Mesendoderm (in vitro differentiated cells): ENCODE measurements around the gene PCSK5.

Experiments used
- DNase-seq: peaks from one replicate; pipeline ENCODE4 v3.0.0; 2013
- H2AK5ac ChIP-seq: 2 replicates; pipeline ENCODE4 v1.6.1; 2013; ENCODE audit warnings: low read length, inconsistent platforms
- H2BK120ac ChIP-seq: 2 replicates; pipeline ENCODE4 v1.6.1; 2013; ENCODE audit warnings: low read depth, mild to moderate bottlenecking, low read length, moderate library complexity, mixed read lengths
- H2BK15ac ChIP-seq: replicated peaks from 2 replicates; pipeline ENCODE4 v1.6.1; 2013; ENCODE audit warnings: low read depth, mild to moderate bottlenecking, moderate library complexity
- H2BK5ac ChIP-seq: 2 replicates; pipeline ENCODE4 v1.6.1; 2013; ENCODE audit warnings: low read length, inconsistent platforms
- H3K18ac ChIP-seq: 2 replicates; pipeline ENCODE4 v1.6.1; 2013; ENCODE audit warnings: mild to moderate bottlenecking, low read length, mixed read lengths
- H3K23ac ChIP-seq: one replicate; pipeline ENCODE4 v1.6.1; 2013; ENCODE audit warnings: low read length
- H3K27ac ChIP-seq: 2 replicates; pipeline ENCODE4 v1.5.1; 2013; ENCODE audit warnings: low read depth, mild to moderate bottlenecking, inconsistent platforms, low read length, moderate library complexity
- H3K27me3 ChIP-seq: 2 replicates; pipeline ENCODE4 v1.6.1; 2013; ENCODE audit warnings: low read length, control low read depth, mild to moderate bottlenecking, inconsistent platforms; ENCODE audit not compliant: insufficient read depth, poor library complexity
- H3K36me3 ChIP-seq: 2 replicates; pipeline ENCODE4 v1.6.1; 2013; ENCODE audit warnings: low read length, inconsistent platforms; ENCODE audit not compliant: control insufficient read depth, insufficient read depth
- H3K4ac ChIP-seq: one replicate; pipeline ENCODE4 v1.6.1; 2013; ENCODE audit warnings: low read depth, mild to moderate bottlenecking, low read length, moderate library complexity
- H3K4me1 ChIP-seq: 2 replicates; pipeline ENCODE4 v1.6.1; 2013; ENCODE audit warnings: low read depth, low read length, inconsistent platforms; ENCODE audit not compliant: control insufficient read depth
- H3K4me2 ChIP-seq: 2 replicates; pipeline ENCODE4 v1.6.1; 2013; ENCODE audit warnings: low read length
- H3K4me3 ChIP-seq: 2 replicates; pipeline ENCODE4 v1.5.1; 2013; ENCODE audit warnings: mild to moderate bottlenecking, low read length
- H3K56ac ChIP-seq: one replicate; pipeline ENCODE4 v1.6.1; 2013; ENCODE audit warnings: low read length
- H3K79me1 ChIP-seq: 2 replicates; pipeline ENCODE4 v1.6.1; 2013; ENCODE audit warnings: low read length, inconsistent platforms
- H3K79me2 ChIP-seq: 2 replicates; pipeline ENCODE4 v1.6.1; 2013; ENCODE audit warnings: mild to moderate bottlenecking, low read length; ENCODE audit not compliant: control insufficient read depth, insufficient read depth
- H3K9ac ChIP-seq: 2 replicates; pipeline ENCODE4 v1.6.1; 2013; ENCODE audit warnings: low read length, inconsistent platforms
- H4K5ac ChIP-seq: one replicate; pipeline ENCODE4 v1.6.1; 2013; ENCODE audit warnings: low read length
- H4K8ac ChIP-seq: one replicate; pipeline ENCODE4 v1.6.1; 2013; ENCODE audit warnings: low read depth, mild to moderate bottlenecking, control low read depth, low read length, moderate library complexity
- WGBS: extraction: QIAGEN DNeasy Blood & Tissue Kit; methylation state at CpG from one replicate; pipeline ENCODE4 v1.1.7; 2013; ENCODE audit warnings: low lambda C conversion rate, missing lambda C conversion rate; ENCODE audit not compliant: insufficient coverage; ENCODE audit errors: extremely low coverage; 5-methylcytosine and 5-hydroxymethylcytosine counted together

PCSK5 gene

GRCh38 chr9:76200745-76201144 is 310.3 kb downstream of the PCSK5 start:
- no peak overlapping the region for H2BK5ac ChIP-seq
- H4K5ac ChIP-seq, result no peak overlapping the region
- H3K56ac ChIP-seq, result no peak overlapping the region
- H3K18ac ChIP-seq, result no peak overlapping the region
- no peak overlapping the region for H3K27ac ChIP-seq
- no peak overlapping the region for H3K4ac ChIP-seq
- no peak overlapping the region for H2AK5ac ChIP-seq
- no peak overlapping the region for H4K8ac ChIP-seq
- H3K4me1 ChIP-seq, result no peaks in the 10 kb centered on the region
- WGBS, result no CpG with 5 or more reads among the region's 4 CpGs
- no peak overlapping the region for H2BK15ac ChIP-seq
- no peak overlapping the region for H3K9ac ChIP-seq
- H3K4me2 ChIP-seq, result no peak overlapping the region
- H2BK120ac ChIP-seq, result no peak overlapping the region
- no peaks in the 10 kb centered on the region for H3K79me1 ChIP-seq
- H3K23ac ChIP-seq, result no peak overlapping the region
- H3K36me3 ChIP-seq, result no peaks in the 10 kb centered on the region
- DNase-seq, result no peak
- H3K4me3 ChIP-seq, result no peak overlapping the region
- H3K79me2 ChIP-seq, result no peaks in the 10 kb centered on the region
- H3K27me3 ChIP-seq, result no peaks in the 10 kb centered on the region

DNA sequence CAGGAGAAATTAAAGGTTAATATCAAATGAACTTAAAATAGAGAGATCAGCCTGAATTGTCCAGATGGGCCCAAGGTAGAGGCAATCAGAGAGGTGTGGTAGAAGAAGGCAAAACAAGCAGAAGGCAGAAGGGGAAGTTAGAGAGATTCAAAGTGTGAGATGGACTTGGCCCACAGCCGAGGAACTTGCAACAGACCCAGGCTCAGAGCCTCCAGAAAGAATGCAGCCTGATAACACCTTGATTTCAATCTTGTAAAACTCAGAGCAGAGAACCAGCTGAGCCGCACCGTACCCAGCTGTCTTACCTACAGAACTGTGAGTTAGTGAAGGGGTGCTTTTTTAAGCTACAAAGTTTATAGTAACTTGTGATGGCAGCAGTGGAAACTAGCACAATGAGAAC is 312.9 kb downstream of the PCSK5 start:
- no CpG with 5 or more reads among the region's 3 CpGs for WGBS
- H3K4me3 ChIP-seq, result no peak overlapping the region
- no peak overlapping the region for H3K23ac ChIP-seq
- no peaks in the 10 kb centered on the region for H3K4me1 ChIP-seq
- no peak overlapping the region for H3K27ac ChIP-seq
- H3K56ac ChIP-seq, result no peak overlapping the region
- H3K4me2 ChIP-seq, result no peak overlapping the region
- H2BK120ac ChIP-seq, result no peak overlapping the region
- no peak overlapping the region for H2AK5ac ChIP-seq
- H3K27me3 ChIP-seq, result no peaks in the 10 kb centered on the region
- no peaks in the 10 kb centered on the region for H3K36me3 ChIP-seq
- no peak overlapping the region for H4K8ac ChIP-seq
- H3K18ac ChIP-seq, result no peak overlapping the region
- no peak for DNase-seq
- H4K5ac ChIP-seq, result no peak overlapping the region
- no peak overlapping the region for H3K4ac ChIP-seq
- H3K79me1 ChIP-seq, result no peaks in the 10 kb centered on the region
- H3K9ac ChIP-seq, result no peak overlapping the region
- no peak overlapping the region for H2BK15ac ChIP-seq
- H2BK5ac ChIP-seq, result no peak overlapping the region
- H3K79me2 ChIP-seq, result no peaks in the 10 kb centered on the region

- Histone ChIP-seq H4K5ac (no peak overlapping the region), H2BK15ac (no peak overlapping the region), H3K18ac (no peak overlapping the region), H2BK5ac (no peak overlapping the region), H3K4me1 (no peaks in the 10 kb centered on the region), H3K4ac (no peak overlapping the region), H4K8ac (no peak overlapping the region), H3K27ac (no peak overlapping the region), H3K23ac (no peak overlapping the region), H2AK5ac (no peak overlapping the region), H2BK120ac (no peak overlapping the region), H3K27me3 (no peaks in the 10 kb centered on the region), H3K4me2 (no peak overlapping the region), H3K4me3 (no peak overlapping the region), H3K9ac (no peak overlapping the region), H3K79me2 (no peaks in the 10 kb centered on the region), H3K79me1 (no peaks in the 10 kb centered on the region), H3K56ac (no peak overlapping the region), H3K36me3 (no peaks in the 10 kb centered on the region)
- no CpG with 5 or more reads among the region's 1 CpG for WGBS
- peak; percentile 79 for DNase-seq
These were observed 316.3 kb downstream of the PCSK5 start for GRCh38 chr9:76206821-76207220.

- Histone ChIP-seq H3K4ac (no peak overlapping the region), H3K27ac (no peak overlapping the region), H3K36me3 (no peaks in the 10 kb centered on the region), H4K5ac (no peak overlapping the region), H3K79me1 (no peaks in the 10 kb centered on the region), H3K23ac (no peak overlapping the region), H3K79me2 (no peaks in the 10 kb centered on the region), H2AK5ac (no peak overlapping the region), H3K4me1 (no peaks in the 10 kb centered on the region), H2BK5ac (no peak overlapping the region), H3K4me2 (no peak overlapping the region), H3K9ac (no peak overlapping the region), H2BK15ac (no peak overlapping the region), H3K56ac (no peak overlapping the region), H3K18ac (no peak overlapping the region), H3K27me3 (no peaks in the 10 kb centered on the region), H4K8ac (no peak overlapping the region), H2BK120ac (no peak overlapping the region), H3K4me3 (no peak overlapping the region)
- no CpG with 5 or more reads among the region's 3 CpGs for WGBS
- no peak for DNase-seq
These were observed 323.3 kb downstream of the PCSK5 start for GRCh38 chr9:76213751-76214150.

DNA sequence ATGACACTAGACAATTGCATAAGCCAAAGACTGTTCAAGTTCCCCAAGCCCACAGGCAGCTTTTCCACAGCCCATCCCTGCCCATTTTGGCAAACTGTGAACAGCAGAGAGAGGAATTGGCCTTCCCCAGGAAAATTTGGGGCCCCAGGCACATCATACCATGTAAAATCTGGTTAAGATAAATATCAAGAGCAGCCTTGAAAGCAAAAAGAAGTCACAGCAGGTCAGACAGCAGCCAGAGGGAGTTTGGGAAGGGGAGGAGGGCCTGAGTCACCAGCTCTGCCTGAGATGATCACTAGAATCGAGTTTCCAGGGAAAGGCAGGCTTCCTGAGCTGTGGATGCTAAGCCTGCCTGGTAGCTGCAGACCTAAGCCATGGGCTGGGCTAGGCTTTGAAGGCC is 324.6 kb downstream of the PCSK5 start:
- Histone ChIP-seq H2AK5ac (no peak overlapping the region), H2BK15ac (no peak overlapping the region), H3K36me3 (no peaks in the 10 kb centered on the region), H3K4me2 (no peak overlapping the region), H3K4ac (no peak overlapping the region), H3K4me1 (no peaks in the 10 kb centered on the region), H2BK120ac (no peak overlapping the region), H3K79me2 (no peaks in the 10 kb centered on the region), H3K18ac (no peak overlapping the region), H3K27ac (no peak overlapping the region), H4K8ac (no peak overlapping the region), H3K27me3 (no peaks in the 10 kb centered on the region), H3K4me3 (no peak overlapping the region), H3K9ac (no peak overlapping the region), H4K5ac (no peak overlapping the region), H3K56ac (no peak overlapping the region), H2BK5ac (no peak overlapping the region), H3K79me1 (no peaks in the 10 kb centered on the region), H3K23ac (no peak overlapping the region)
- no CpG with 5 or more reads among the region's 1 CpG for WGBS
- DNase-seq, result peak; percentile 71

DNA sequence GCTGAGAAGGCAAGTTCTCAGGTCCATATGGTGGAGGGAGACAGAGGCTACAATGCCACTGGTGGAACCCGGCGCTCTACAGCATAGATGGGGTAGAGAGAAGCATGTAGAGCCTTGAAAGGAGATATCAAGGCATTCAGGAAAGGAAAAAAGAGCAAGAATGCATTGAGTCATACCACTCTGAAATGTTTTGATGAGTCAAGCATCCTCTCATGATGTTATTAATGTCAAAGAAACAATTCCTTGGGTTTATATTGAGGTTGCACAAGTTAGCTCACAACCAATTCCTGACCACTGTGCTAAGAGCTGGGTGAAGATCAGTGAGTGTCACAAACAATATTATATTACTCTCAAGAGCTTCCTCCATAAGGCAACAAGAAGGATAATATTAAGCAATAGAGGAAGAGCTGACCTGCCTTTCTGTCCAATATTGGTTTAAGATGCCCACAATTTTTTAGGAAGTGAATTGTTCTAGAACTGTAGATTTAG is 325.7 kb downstream of the PCSK5 start:
- Histone ChIP-seq H2AK5ac (no peak overlapping the region), H3K79me1 (no peaks in the 10 kb centered on the region), H3K9ac (no peak overlapping the region), H4K8ac (no peak overlapping the region), H3K36me3 (no peaks in the 10 kb centered on the region), H3K4ac (no peak overlapping the region), H3K27me3 (no peaks in the 10 kb centered on the region), H3K18ac (no peak overlapping the region), H3K27ac (no peak overlapping the region), H3K4me3 (no peak overlapping the region), H2BK120ac (no peak overlapping the region), H3K4me2 (no peak overlapping the region), H3K56ac (no peak overlapping the region), H3K23ac (no peak overlapping the region), H4K5ac (no peak overlapping the region), H2BK5ac (no peak overlapping the region), H3K4me1 (no peaks in the 10 kb centered on the region), H2BK15ac (no peak overlapping the region), H3K79me2 (no peaks in the 10 kb centered on the region)
- no peak for DNase-seq
- WGBS, result no CpG with 5 or more reads among the region's 2 CpGs
